HEK293 (cell line): ENCODE measurements around the gene CACNA2D1.

Experiments
- CTCF ChIA-PET: fragments of 350-600 bp; formaldehyde crosslinking; extraction: SDS; loops from one replicate; lab custom pipeline; 2021; ENCODE audit warnings: antibody characterized with exemption; lab: Yijun Ruan, JAX
- POLR2A ChIA-PET: fragments of 300-600 bp; formaldehyde crosslinking; extraction: SDS; loops from one replicate; lab custom pipeline; 2020; ENCODE audit warnings: antibody characterized with exemption, inconsistent platforms; lab: Yijun Ruan, JAX
- H3K27ac ChIP-seq: fragments of 200-500 bp; sonication (Bioruptor generic); 2 replicates; pipeline ENCODE4 v1.5.1; 2014; ENCODE audit warnings: low read depth, low read length, control low read depth, inconsistent platforms; ENCODE audit errors: extremely low read depth
- H3K36me3 ChIP-seq, 2 experiments: fragments of 200-500 bp in 1 of 2; sonication (Bioruptor generic) in 1 of 2; 1 replicate in 1 of 2; 2 replicates in 1 of 2; pipeline ENCODE4 v1.5.1; 2014 to 2017; ENCODE audit warnings: inconsistent platforms in 2 of 2, low read length in 2 of 2; ENCODE audit not compliant: control insufficient read depth in 2 of 2, insufficient read depth in 1 of 2
- H3K4me1 ChIP-seq: fragments of 200-500 bp; sonication (Bioruptor generic); 2 replicates; pipeline ENCODE4 v1.5.1; 2014; ENCODE audit warnings: mild to moderate bottlenecking, low read length, inconsistent platforms; ENCODE audit not compliant: control insufficient read depth, insufficient read depth
- H3K4me3 ChIP-seq: 2 replicates; pipeline ENCODE4 v1.5.1; 2011; ENCODE audit warnings: low read depth, mild to moderate bottlenecking, control low read depth, low read length, moderate library complexity
- H3K9me3 ChIP-seq: fragments of 200-500 bp; sonication (Bioruptor generic); 2 replicates; pipeline ENCODE4 v1.5.1; 2014; ENCODE audit warnings: low read depth, low read length, inconsistent platforms; ENCODE audit not compliant: control insufficient read depth, insufficient read depth
- FEZF1 ChIP-seq: fragments of 450-650 bp; formaldehyde crosslinking; IDR thresholded peaks from 2 replicates; pipeline ENCODE4 v1.5.1; 2016; ENCODE audit warnings: missing biosample characterization, missing genetic modification characterization
- HOXC10 ChIP-seq: sonication (generic); formaldehyde crosslinking; IDR thresholded peaks from 2 replicates; pipeline ENCODE4 v1.8.1; 2023; ENCODE audit warnings: mild to moderate bottlenecking, missing genetic modification reagents
- ZBTB20 ChIP-seq: fragments of 450-650 bp; formaldehyde crosslinking; IDR thresholded peaks from 2 replicates; pipeline ENCODE4 v1.5.1; 2016; ENCODE audit warnings: missing biosample characterization, missing genetic modification characterization
- ZBTB8A ChIP-seq: fragments of 450-650 bp; formaldehyde crosslinking; IDR thresholded peaks from 2 replicates; pipeline ENCODE4 v1.5.1; 2016; ENCODE audit warnings: missing biosample characterization, missing genetic modification characterization
- ZNF335 ChIP-seq: fragments of 450-650 bp; formaldehyde crosslinking; conservative IDR thresholded peaks from 2 replicates; pipeline ENCODE4 v1.5.1; 2016; ENCODE audit warnings: missing biosample characterization, missing genetic modification characterization
- ZNF416 ChIP-seq: fragments of 450-650 bp; formaldehyde crosslinking; IDR thresholded peaks from 2 replicates; pipeline ENCODE4 v1.5.1; 2016; ENCODE audit warnings: missing biosample characterization, missing genetic modification characterization
- ZNF596 ChIP-seq: fragments of 450-650 bp; IDR thresholded peaks from 2 replicates; pipeline ENCODE4 v1.5.0; 2018; ENCODE audit warnings: missing biosample characterization, mild to moderate bottlenecking, missing genetic modification characterization, moderate library complexity
- ZNF624 ChIP-seq: fragments of 450-650 bp; formaldehyde crosslinking; IDR thresholded peaks from 2 replicates; pipeline ENCODE4 v1.5.1; 2017; ENCODE audit warnings: missing biosample characterization, missing genetic modification characterization
- ZNF664 ChIP-seq: fragments of 450-650 bp; formaldehyde crosslinking; IDR thresholded peaks from 2 replicates; pipeline ENCODE4 v1.5.1; 2016; ENCODE audit warnings: missing biosample characterization, missing genetic modification characterization
- ZNF707 ChIP-seq: fragments of 450-650 bp; formaldehyde crosslinking; IDR thresholded peaks from 2 replicates; pipeline ENCODE4 v1.5.1; 2016; ENCODE audit warnings: missing biosample characterization, missing genetic modification characterization
- ZNF768 ChIP-seq: fragments of 450-650 bp; formaldehyde crosslinking; IDR thresholded peaks from 2 replicates; pipeline ENCODE4 v1.5.1; 2018; ENCODE audit warnings: missing biosample characterization, mild to moderate bottlenecking, missing genetic modification characterization
- ZNF791 ChIP-seq: fragments of 450-650 bp; formaldehyde crosslinking; IDR thresholded peaks from 2 replicates; pipeline ENCODE4 v1.5.1; 2016; ENCODE audit warnings: missing biosample characterization, missing genetic modification characterization
- ZSCAN30 ChIP-seq: fragments of 450-650 bp; IDR thresholded peaks from 2 replicates; pipeline ENCODE4 v1.5.1; 2018; ENCODE audit warnings: missing biosample characterization, mild to moderate bottlenecking, missing genetic modification characterization, moderate library complexity
- TF ChIP-seq, protein P1 (sequence below): fragments of 450-650 bp; formaldehyde crosslinking; IDR thresholded peaks from 2 replicates; pipeline ENCODE4 v1.5.1; 2017; ENCODE audit warnings: missing biosample characterization, missing genetic modification characterization
- TF ChIP-seq, protein P2 (sequence below): fragments of 450-650 bp; formaldehyde crosslinking; IDR thresholded peaks from 2 replicates; pipeline ENCODE4 v1.5.1; 2016; ENCODE audit warnings: missing biosample characterization, missing genetic modification characterization
- TF ChIP-seq, protein P3 (sequence below): fragments of 450-650 bp; IDR thresholded peaks from 2 replicates; pipeline ENCODE4 v1.5.1; 2018; ENCODE audit warnings: missing biosample characterization, mild to moderate bottlenecking, missing genetic modification characterization
- TF ChIP-seq, protein P4 (sequence below): fragments of 450-650 bp; formaldehyde crosslinking; IDR thresholded peaks from 2 replicates; pipeline ENCODE4 v1.5.1; 2016; ENCODE audit warnings: missing biosample characterization, missing genetic modification characterization, low read depth
- TF ChIP-seq, protein P5 (sequence below): fragments of 450-650 bp; formaldehyde crosslinking; IDR thresholded peaks from 2 replicates; pipeline ENCODE4 v1.5.1; 2016; ENCODE audit warnings: missing biosample characterization, missing genetic modification characterization

Gene CACNA2D1

DNA sequence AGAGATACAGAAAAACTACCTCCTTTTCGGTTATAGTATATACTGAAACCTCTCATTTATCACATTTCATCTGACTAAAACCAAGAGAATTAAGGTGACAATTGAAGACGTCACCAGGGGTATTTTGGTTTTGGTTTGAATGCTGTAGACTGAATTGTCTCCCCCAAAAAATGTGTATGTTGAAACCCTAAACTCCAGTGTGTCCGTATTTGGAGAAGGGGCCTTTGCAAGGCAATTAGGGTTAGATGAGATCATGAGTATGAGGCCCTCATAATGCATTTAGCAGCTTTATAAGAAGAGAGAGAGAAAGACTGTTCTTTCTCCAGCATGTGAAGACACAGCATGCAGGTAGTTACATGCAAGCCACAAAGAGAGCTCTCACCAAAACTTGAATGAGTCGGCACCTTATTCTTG is 59.5 kb downstream of the CACNA2D1 start:
- CTCF ChIA-PET: interaction anchor here (0.6 kb wide), 1 partner anchor 16 kb away, joined by 3 read pairs; no protein-coding TSS in a partner anchor

More for the DNA sequence above, 59.5 kb downstream of the CACNA2D1 start:
- no peak overlapping the region for H3K4me3 ChIP-seq
- H3K9me3 ChIP-seq: no peaks in the 10 kb centered on the region
- H3K4me1 ChIP-seq: peaks cover 16% of the 10 kb centered on the region
- no peaks in the 10 kb centered on the region for H3K36me3 ChIP-seq
- POLR2A ChIA-PET: no interaction called here
- H3K27ac ChIP-seq: peak overlapping the region; percentile 49; the same call in 1 of the 2 replicates
- TF ChIP-seq, protein P1, sequence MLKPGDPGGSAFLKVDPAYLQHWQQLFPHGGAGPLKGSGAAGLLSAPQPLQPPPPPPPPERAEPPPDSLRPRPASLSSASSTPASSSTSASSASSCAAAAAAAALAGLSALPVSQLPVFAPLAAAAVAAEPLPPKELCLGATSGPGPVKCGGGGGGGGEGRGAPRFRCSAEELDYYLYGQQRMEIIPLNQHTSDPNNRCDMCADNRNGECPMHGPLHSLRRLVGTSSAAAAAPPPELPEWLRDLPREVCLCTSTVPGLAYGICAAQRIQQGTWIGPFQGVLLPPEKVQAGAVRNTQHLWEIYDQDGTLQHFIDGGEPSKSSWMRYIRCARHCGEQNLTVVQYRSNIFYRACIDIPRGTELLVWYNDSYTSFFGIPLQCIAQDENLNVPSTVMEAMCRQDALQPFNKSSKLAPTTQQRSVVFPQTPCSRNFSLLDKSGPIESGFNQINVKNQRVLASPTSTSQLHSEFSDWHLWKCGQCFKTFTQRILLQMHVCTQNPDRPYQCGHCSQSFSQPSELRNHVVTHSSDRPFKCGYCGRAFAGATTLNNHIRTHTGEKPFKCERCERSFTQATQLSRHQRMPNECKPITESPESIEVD (tag by site-specific recombination): 0 out of 2 replicates have a peak, but pooled peaks have one; percentile 8
- TF ChIP-seq ZNF335 (tag by site-specific recombination) (peak; percentile 22; the same call in 1 of the 2 replicates), ZBTB8A (0 out of 2 replicates have a peak, but pooled peaks have one; percentile 3), ZBTB20 (tag by site-specific recombination) (peak; percentile 17; the same call in 1 of the 2 replicates), FEZF1 (tag by site-specific recombination) (peak; percentile 84), ZNF707 (no peak), ZNF624 (tag by site-specific recombination) (no peak), ZNF416 (tag by site-specific recombination) (no peak), ZSCAN30 (tag by site-specific recombination) (peak; percentile 97), ZNF596 (0 out of 2 replicates have a peak, but pooled peaks have one; percentile 34), HOXC10 (CRISPR knock-in tag) (no peak), ZNF664 (tag by site-specific recombination) (peak; percentile 53; the same call in 1 of the 2 replicates), ZNF791 (tag by site-specific recombination) (no peak), ZNF768 (tag by site-specific recombination) (no peak)
- TF ChIP-seq, protein P2, sequence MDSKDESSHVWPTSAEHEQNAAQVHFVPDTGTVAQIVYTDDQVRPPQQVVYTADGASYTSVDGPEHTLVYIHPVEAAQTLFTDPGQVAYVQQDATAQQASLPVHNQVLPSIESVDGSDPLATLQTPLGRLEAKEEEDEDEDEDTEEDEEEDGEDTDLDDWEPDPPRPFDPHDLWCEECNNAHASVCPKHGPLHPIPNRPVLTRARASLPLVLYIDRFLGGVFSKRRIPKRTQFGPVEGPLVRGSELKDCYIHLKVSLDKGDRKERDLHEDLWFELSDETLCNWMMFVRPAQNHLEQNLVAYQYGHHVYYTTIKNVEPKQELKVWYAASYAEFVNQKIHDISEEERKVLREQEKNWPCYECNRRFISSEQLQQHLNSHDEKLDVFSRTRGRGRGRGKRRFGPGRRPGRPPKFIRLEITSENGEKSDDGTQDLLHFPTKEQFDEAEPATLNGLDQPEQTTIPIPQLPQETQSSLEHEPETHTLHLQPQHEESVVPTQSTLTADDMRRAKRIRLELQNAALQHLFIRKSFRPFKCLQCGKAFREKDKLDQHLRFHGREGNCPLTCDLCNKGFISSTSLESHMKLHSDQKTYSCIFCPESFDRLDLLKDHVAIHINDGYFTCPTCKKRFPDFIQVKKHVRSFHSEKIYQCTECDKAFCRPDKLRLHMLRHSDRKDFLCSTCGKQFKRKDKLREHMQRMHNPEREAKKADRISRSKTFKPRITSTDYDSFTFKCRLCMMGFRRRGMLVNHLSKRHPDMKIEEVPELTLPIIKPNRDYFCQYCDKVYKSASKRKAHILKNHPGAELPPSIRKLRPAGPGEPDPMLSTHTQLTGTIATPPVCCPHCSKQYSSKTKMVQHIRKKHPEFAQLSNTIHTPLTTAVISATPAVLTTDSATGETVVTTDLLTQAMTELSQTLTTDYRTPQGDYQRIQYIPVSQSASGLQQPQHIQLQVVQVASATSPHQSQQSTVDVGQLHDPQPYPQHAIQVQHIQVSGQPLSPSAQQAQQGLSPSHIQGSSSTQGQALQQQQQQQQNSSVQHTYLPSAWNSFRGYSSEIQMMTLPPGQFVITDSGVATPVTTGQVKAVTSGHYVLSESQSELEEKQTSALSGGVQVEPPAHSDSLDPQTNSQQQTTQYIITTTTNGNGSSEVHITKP (tag by site-specific recombination): peak; percentile 42
- TF ChIP-seq, protein P3, sequence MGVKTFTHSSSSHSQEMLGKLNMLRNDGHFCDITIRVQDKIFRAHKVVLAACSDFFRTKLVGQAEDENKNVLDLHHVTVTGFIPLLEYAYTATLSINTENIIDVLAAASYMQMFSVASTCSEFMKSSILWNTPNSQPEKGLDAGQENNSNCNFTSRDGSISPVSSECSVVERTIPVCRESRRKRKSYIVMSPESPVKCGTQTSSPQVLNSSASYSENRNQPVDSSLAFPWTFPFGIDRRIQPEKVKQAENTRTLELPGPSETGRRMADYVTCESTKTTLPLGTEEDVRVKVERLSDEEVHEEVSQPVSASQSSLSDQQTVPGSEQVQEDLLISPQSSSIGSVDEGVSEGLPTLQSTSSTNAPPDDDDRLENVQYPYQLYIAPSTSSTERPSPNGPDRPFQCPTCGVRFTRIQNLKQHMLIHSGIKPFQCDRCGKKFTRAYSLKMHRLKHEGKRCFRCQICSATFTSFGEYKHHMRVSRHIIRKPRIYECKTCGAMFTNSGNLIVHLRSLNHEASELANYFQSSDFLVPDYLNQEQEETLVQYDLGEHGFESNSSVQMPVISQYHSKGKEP (tag by site-specific recombination): peak; percentile 85
- TF ChIP-seq, protein P4, sequence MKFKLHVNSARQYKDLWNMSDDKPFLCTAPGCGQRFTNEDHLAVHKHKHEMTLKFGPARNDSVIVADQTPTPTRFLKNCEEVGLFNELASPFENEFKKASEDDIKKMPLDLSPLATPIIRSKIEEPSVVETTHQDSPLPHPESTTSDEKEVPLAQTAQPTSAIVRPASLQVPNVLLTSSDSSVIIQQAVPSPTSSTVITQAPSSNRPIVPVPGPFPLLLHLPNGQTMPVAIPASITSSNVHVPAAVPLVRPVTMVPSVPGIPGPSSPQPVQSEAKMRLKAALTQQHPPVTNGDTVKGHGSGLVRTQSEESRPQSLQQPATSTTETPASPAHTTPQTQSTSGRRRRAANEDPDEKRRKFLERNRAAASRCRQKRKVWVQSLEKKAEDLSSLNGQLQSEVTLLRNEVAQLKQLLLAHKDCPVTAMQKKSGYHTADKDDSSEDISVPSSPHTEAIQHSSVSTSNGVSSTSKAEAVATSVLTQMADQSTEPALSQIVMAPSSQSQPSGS: peak; percentile 5; the same call in 1 of the 2 replicates
- TF ChIP-seq, protein P5, sequence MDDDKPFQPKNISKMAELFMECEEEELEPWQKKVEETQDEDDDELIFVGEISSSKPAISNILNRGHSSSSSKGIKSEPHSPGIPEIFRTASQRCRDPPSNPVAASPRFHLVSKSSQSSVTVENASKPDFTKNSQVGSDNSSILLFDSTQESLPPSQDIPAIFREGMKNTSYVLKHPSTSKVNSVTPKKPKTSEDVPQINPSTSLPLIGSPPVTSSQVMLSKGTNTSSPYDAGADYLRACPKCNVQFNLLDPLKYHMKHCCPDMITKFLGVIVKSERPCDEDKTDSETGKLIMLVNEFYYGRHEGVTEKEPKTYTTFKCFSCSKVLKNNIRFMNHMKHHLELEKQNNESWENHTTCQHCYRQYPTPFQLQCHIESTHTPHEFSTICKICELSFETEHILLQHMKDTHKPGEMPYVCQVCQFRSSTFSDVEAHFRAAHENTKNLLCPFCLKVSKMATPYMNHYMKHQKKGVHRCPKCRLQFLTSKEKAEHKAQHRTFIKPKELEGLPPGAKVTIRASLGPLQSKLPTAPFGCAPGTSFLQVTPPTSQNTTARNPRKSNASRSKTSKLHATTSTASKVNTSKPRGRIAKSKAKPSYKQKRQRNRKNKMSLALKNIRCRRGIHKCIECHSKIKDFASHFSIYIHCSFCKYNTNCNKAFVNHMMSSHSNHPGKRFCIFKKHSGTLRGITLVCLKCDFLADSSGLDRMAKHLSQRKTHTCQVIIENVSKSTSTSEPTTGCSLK (tag by site-specific recombination): no peak
